Measurements from ENCODE around the gene TMEM59. TPM values are rescaled to one million over a fixed set of nuclear protein-coding genes. Genes with fewer than 3 reads are reported as not detected.
"Not testable (repeated sequence)": the region's sequence is repeated elsewhere in the genome, so short reads cannot be mapped to it uniquely, and the experiment has no call there.

Gene TMEM59
- total and polyA plus RNA-seq, 4 donors, result 266 to 356 (median 305) TPM

DNA sequence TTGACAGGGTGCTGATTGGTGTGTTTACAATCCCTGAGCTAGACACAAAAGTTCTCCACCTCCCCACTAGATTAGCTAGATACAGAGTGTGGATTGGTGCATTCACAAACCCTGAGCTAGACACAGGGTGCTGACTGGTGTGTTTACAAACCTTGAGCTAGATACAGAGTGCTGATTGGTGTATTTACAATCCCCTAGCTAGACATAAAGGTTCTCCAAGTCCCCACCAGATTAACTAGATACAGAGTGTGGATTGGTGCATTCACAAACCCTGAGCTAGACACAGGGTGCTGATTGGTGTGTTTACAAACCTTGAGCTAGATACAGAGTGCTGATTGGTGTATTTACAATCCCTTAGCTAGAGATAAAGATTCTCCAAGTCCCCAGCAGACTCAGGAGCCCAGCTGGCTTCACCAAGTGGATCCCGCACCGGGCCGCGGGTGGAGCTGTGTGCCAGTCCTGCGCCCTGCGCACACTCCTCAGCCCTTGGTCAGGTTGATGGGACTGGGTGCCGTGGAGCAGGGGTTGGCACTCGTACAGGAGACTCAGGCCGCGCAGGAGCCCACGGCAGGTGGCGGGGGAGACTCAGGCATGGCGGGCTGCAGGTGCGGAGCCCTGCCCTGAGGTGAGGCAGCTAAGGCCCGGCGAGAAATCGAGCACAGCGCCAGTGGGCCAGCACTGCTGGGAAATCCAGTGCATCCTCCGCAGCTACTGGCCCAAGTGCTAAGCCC lies 49.1 kb downstream of the TMEM59 start:
- H3K4me1 ChIP-seq (ENCODE audit: control insufficient read depth in 1 of 2, insufficient read depth in 2 of 2, low read length in 2 of 2); intact Hi-C loops (cut with DNase I); H3K27ac ChIP-seq (ENCODE audit: low read depth in 1 of 2, low read length in 2 of 2); H3K36me3 ChIP-seq (ENCODE audit: control insufficient read depth in 1 of 2, insufficient read depth in 2 of 2, low read length in 1 of 2); H3K27me3 ChIP-seq (ENCODE audit: control insufficient read depth in 1 of 2, insufficient read depth in 2 of 2, low read length in 1 of 2); ATAC-seq (ENCODE audit: low FRiP score); H3K9me3 ChIP-seq (ENCODE audit: control insufficient read depth, low read length); H3K4me3 ChIP-seq (ENCODE audit: low read length in 2 of 2): not testable (repeated sequence)
- peak in 1 of 2 donors; percentile 58 for DNase-seq
- WGBS, 2 donors, result 96 to 97% methylated on average over 19 of the region's 19 CpGs

DNA sequence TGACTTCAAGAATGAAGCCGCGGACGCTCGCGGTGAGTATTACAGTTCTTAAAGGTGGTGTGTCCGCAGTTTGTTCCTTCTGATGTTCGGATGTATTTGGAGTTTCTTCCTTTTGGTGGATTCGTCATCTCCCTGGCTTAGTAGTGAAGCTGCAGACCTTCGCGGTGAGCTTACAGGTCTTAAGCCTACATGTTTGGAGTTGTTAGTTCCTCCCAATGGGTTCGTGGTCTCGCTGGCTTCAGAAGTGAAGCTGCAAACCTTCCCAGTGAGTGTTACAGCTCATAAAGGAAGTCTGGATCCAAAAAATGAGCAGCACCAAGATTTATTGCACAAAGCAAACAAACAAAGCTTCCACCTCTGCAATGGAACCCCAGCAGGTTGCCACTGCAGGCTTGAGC lies 49.8 kb downstream of the TMEM59 start:
- Histone ChIP-seq H3K36me3 (ENCODE audit: control insufficient read depth in 1 of 2, insufficient read depth in 2 of 2, low read length in 1 of 2) (no peaks in the 10 kb centered on the region), H3K9me3 (ENCODE audit: control insufficient read depth, low read length) (no peaks in the 10 kb centered on the region), H3K4me3 (ENCODE audit: low read length in 2 of 2) (no peak overlapping the region), H3K4me1 (ENCODE audit: control insufficient read depth in 1 of 2, insufficient read depth in 2 of 2, low read length in 2 of 2) (no peaks in the 10 kb centered on the region), H3K27ac (ENCODE audit: low read depth in 1 of 2, low read length in 2 of 2) (no peak overlapping the region), H3K27me3 (ENCODE audit: control insufficient read depth in 1 of 2, insufficient read depth in 2 of 2, low read length in 1 of 2) (no peaks in the 10 kb centered on the region)
- intact Hi-C loops (cut with DNase I), result no loop called here
- WGBS, 2 donors, result 89 to 95% methylated on average over 12 of the region's 12 CpGs
- ATAC-seq (ENCODE audit: low FRiP score), result no peak
- DNase-seq, result peak in 1 of 2 donors; percentile 14

GRCh38 chr1:54002544-54003248 lies 50.3 kb downstream of the TMEM59 start:
- WGBS, 2 donors, result 77 to 84% methylated on average over 9 of the region's 9 CpGs
- Histone ChIP-seq H3K4me1 (ENCODE audit: control insufficient read depth in 1 of 2, insufficient read depth in 2 of 2, low read length in 2 of 2) (no peaks in the 10 kb centered on the region), H3K36me3 (ENCODE audit: control insufficient read depth in 1 of 2, insufficient read depth in 2 of 2, low read length in 1 of 2) (no peaks in the 10 kb centered on the region), H3K27ac (ENCODE audit: low read depth in 1 of 2, low read length in 2 of 2) (no peak overlapping the region), H3K4me3 (ENCODE audit: low read length in 2 of 2) (no peak overlapping the region), H3K27me3 (ENCODE audit: control insufficient read depth in 1 of 2, insufficient read depth in 2 of 2, low read length in 1 of 2) (no peaks in the 10 kb centered on the region), H3K9me3 (ENCODE audit: control insufficient read depth, low read length) (no peaks in the 10 kb centered on the region)
- intact Hi-C loops (cut with DNase I), result no loop called here
- ATAC-seq (ENCODE audit: low FRiP score) (no peak), DNase-seq (peak in 1 of 2 donors; percentile 48)

GRCh38 chr1:54001591-54001990 lies 51.4 kb downstream of the TMEM59 start:
- no peaks in the 10 kb centered on the region for H3K4me1 ChIP-seq (ENCODE audit: control insufficient read depth in 1 of 2, insufficient read depth in 2 of 2, low read length in 2 of 2)
- intact Hi-C loops (cut with DNase I), result no loop called here
- DNase-seq (peak in 1 of 2 donors; percentile 9), ATAC-seq (ENCODE audit: low FRiP score) (no peak)
- H3K9me3 ChIP-seq (ENCODE audit: control insufficient read depth, low read length), result no peaks in the 10 kb centered on the region
- H3K27me3 ChIP-seq (ENCODE audit: control insufficient read depth in 1 of 2, insufficient read depth in 2 of 2, low read length in 1 of 2), result no peaks in the 10 kb centered on the region
- no peaks in the 10 kb centered on the region for H3K36me3 ChIP-seq (ENCODE audit: control insufficient read depth in 1 of 2, insufficient read depth in 2 of 2, low read length in 1 of 2)
- WGBS, 2 donors, result 52 to 53% methylated on average over 3 of the region's 3 CpGs
- H3K4me3 ChIP-seq (ENCODE audit: low read length in 2 of 2), result no peak overlapping the region
- H3K27ac ChIP-seq (ENCODE audit: low read depth in 1 of 2, low read length in 2 of 2), result no peak overlapping the region

DNA sequence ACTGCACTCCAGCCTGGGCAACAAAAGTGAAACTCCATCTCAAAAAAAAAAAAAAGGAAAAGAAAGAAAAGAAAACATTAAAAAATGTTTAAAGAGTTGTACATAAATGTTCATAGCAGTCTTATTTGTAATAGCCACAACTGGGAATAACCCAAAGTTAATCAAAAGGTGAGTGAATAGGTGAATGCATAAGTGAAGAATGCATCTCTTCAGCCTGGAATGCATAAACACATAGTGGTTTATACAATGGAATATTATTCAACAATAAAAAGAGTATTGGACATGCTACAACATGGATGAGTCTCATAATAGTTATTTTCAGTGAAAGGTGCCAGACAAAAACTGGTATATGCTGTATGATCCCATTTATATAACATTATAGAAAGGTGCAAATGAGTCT lies 53.1 kb downstream of the TMEM59 start:
- H3K36me3 ChIP-seq (ENCODE audit: control insufficient read depth in 1 of 2, insufficient read depth in 2 of 2, low read length in 1 of 2), result no peaks in the 10 kb centered on the region
- H3K4me1 ChIP-seq (ENCODE audit: control insufficient read depth in 1 of 2, insufficient read depth in 2 of 2, low read length in 2 of 2), result no peaks in the 10 kb centered on the region
- no peaks in the 10 kb centered on the region for H3K9me3 ChIP-seq (ENCODE audit: control insufficient read depth, low read length)
- intact Hi-C loops (cut with DNase I), result no loop called here
- no peak for ATAC-seq (ENCODE audit: low FRiP score)
- no peak overlapping the region for H3K4me3 ChIP-seq (ENCODE audit: low read length in 2 of 2)
- no peak overlapping the region for H3K27ac ChIP-seq (ENCODE audit: low read depth in 1 of 2, low read length in 2 of 2)
- DNase-seq, result no peak
- no peaks in the 10 kb centered on the region for H3K27me3 ChIP-seq (ENCODE audit: control insufficient read depth in 1 of 2, insufficient read depth in 2 of 2, low read length in 1 of 2)

- no peak for ATAC-seq (ENCODE audit: low FRiP score)
- H3K27me3 ChIP-seq (ENCODE audit: control insufficient read depth in 1 of 2, insufficient read depth in 2 of 2, low read length in 1 of 2), result no peaks in the 10 kb centered on the region
- no peak overlapping the region for H3K27ac ChIP-seq (ENCODE audit: low read depth in 1 of 2, low read length in 2 of 2)
- no peak overlapping the region for H3K4me3 ChIP-seq (ENCODE audit: low read length in 2 of 2)
- WGBS, 2 donors, result 72 to 77% methylated on average over 1 of the region's 1 CpG
- H3K4me1 ChIP-seq (ENCODE audit: control insufficient read depth in 1 of 2, insufficient read depth in 2 of 2, low read length in 2 of 2), result no peaks in the 10 kb centered on the region
- H3K9me3 ChIP-seq (ENCODE audit: control insufficient read depth, low read length), result no peaks in the 10 kb centered on the region
- intact Hi-C loops (cut with DNase I), result no loop called here
- no peaks in the 10 kb centered on the region for H3K36me3 ChIP-seq (ENCODE audit: control insufficient read depth in 1 of 2, insufficient read depth in 2 of 2, low read length in 1 of 2)
- DNase-seq, result no peak
Observed at GRCh38 chr1:53998223-53998622, 54.8 kb downstream of the TMEM59 start.

- intact Hi-C loops (cut with DNase I), result no loop called here
- H3K4me1 ChIP-seq (ENCODE audit: control insufficient read depth in 1 of 2, insufficient read depth in 2 of 2, low read length in 2 of 2), result no peaks in the 10 kb centered on the region
- WGBS, 2 donors, result 88 to 89% methylated on average over 1 of the region's 1 CpG
- no peak overlapping the region for H3K27ac ChIP-seq (ENCODE audit: low read depth in 1 of 2, low read length in 2 of 2)
- H3K4me3 ChIP-seq (ENCODE audit: low read length in 2 of 2), result no peak overlapping the region
- DNase-seq, result no peak
- no peak for ATAC-seq (ENCODE audit: low FRiP score)
- no peaks in the 10 kb centered on the region for H3K27me3 ChIP-seq (ENCODE audit: control insufficient read depth in 1 of 2, insufficient read depth in 2 of 2, low read length in 1 of 2)
- no peaks in the 10 kb centered on the region for H3K36me3 ChIP-seq (ENCODE audit: control insufficient read depth in 1 of 2, insufficient read depth in 2 of 2, low read length in 1 of 2)
- no peaks in the 10 kb centered on the region for H3K9me3 ChIP-seq (ENCODE audit: control insufficient read depth, low read length)
Observed at GRCh38 chr1:53995683-53996082, 57.3 kb downstream of the TMEM59 start.

- intact Hi-C loops (cut with DNase I); H3K4me1 ChIP-seq (ENCODE audit: control insufficient read depth in 1 of 2, insufficient read depth in 2 of 2, low read length in 2 of 2); H3K4me3 ChIP-seq (ENCODE audit: low read length in 2 of 2); ATAC-seq (ENCODE audit: low FRiP score); H3K27ac ChIP-seq (ENCODE audit: low read depth in 1 of 2, low read length in 2 of 2); H3K9me3 ChIP-seq (ENCODE audit: control insufficient read depth, low read length); DNase-seq; H3K27me3 ChIP-seq (ENCODE audit: control insufficient read depth in 1 of 2, insufficient read depth in 2 of 2, low read length in 1 of 2); H3K36me3 ChIP-seq (ENCODE audit: control insufficient read depth in 1 of 2, insufficient read depth in 2 of 2, low read length in 1 of 2): not testable (repeated sequence)
- WGBS, 2 donors, result 92 to 95% methylated on average over 2 of the region's 2 CpGs
Observed at GRCh38 chr1:53994516-53994915, 58.5 kb downstream of the TMEM59 start.

Data from aorta (tissue), 5 donors.